ENCODE data around the gene RSF1.

DNA sequence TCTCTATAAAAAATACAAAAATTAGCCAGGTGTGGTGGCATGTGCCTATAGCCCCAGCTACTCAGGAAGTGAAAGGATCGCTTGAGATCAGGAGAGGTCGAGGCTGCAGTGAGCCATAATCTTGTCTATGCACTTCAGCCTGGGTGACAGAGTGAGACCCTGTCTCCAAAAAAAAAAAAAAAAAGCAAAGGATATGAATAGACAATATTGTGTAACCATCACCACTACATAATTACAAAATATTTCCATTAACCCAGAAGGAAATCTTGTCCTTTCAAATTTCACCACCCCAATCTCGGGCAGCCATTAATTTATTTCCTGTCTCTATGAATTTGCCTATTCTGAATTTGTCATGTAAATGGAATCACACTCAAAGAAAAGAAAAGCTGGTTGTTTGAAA lies 21.2 kb downstream of the RSF1 start:
- TF ChIP-seq CTCF (IDR thresholded peaks at IDR 0.05; ENCODE audit: low read depth, low read length) (no peak), EZH2phosphoT487 (IDR thresholded peaks at IDR 0.05; ENCODE audit: low read depth) (no peak)

Data from OCI-LY3 (cell line).